K562 (cell line): ENCODE results near the gene CABLES1. TPM values are rescaled to one million over a fixed set of nuclear protein-coding genes. Genes with fewer than 3 reads are reported as not detected.

Source experiments
- ATAC-seq: fragments of 200-7000 bp; cut with Tn5 transposase; 3 replicates; pipeline ENCODE4 v1.9.1; 2020; ENCODE audit warnings: moderate library complexity
- BruUV-seq: library from RNA; stranded (reverse); fragments of 400-500 nt; replicated peaks from 2 replicates; lab custom pipeline; 2021; lab: Mats Ljungman, UMichigan
- CTCF ChIA-PET: fragments of 300-600 bp; formaldehyde crosslinking; extraction: SDS; loops from one replicate; lab custom pipeline; 2021; ENCODE audit warnings: low intra/inter-chr PET ratio; lab: Yijun Ruan, JAX
- POLR2A ChIA-PET: fragments of 300-600, 350-650 bp; sonication (Branson Sonifier 250); formaldehyde crosslinking; extraction: SDS; loops from one replicate; lab custom pipeline; 2021; ENCODE audit warnings: antibody characterized with exemption, inconsistent platforms; lab: Yijun Ruan, JAX
- DNase-seq, 4 experiments: peaks; one replicate each; pipeline versions ENCODE4 v3.0.0 to v3.0.0-alpha.2; 2011 to 2018; ENCODE audit warnings: low spot score in 3 of 4, mixed read lengths in 3 of 4; ENCODE audit errors: extremely low read depth in 1 of 4
- FAIRE-seq: peaks from 2 replicates; lab custom pipeline; 2011; peaks lifted over from hg19 to GRCh38; lab: Jason Lieb, UNC
- H2AFZ ChIP-seq: 2 replicates; pipeline ENCODE4 v1.6.0; 2011; ENCODE audit warnings: low read depth, low read length, control low read depth, inconsistent platforms
- H3K27ac ChIP-seq: fragments of 200-600 bp; 3 replicates; pipeline ENCODE4 v1.8.0; 2011; ENCODE audit warnings: low read depth, mild to moderate bottlenecking, control low read depth, inconsistent platforms, low read length, moderate library complexity, mixed read lengths; ENCODE audit errors: extremely low read depth
- H3K27me3 ChIP-seq, 2 experiments: fragments of 300-600 bp in 1 of 2; 2 replicates in 1 of 2; 3 replicates in 1 of 2; pipeline versions ENCODE4 v1.6.0 to v1.8.0; 2011; ENCODE audit warnings: inconsistent platforms in 2 of 2, low read length in 2 of 2, mild to moderate bottlenecking in 1 of 2, mixed read lengths in 1 of 2, moderate library complexity in 1 of 2; ENCODE audit not compliant: control insufficient read depth in 2 of 2, insufficient read depth in 2 of 2
- H3K36me3 ChIP-seq: fragments of 300-600 bp; 3 replicates; pipeline ENCODE4 v1.8.0; 2011; ENCODE audit warnings: mild to moderate bottlenecking, low read length, inconsistent platforms; ENCODE audit not compliant: control insufficient read depth, insufficient read depth
- H3K4me1 ChIP-seq, 2 experiments: fragments of 200-600 bp in 1 of 2; replicated peaks in 1 of 2; 2 replicates in 1 of 2; 3 replicates in 1 of 2; pipeline versions ENCODE4 v1.5.1 to v1.8.0; 2011; ENCODE audit warnings: inconsistent platforms in 2 of 2, low read length in 2 of 2, mild to moderate bottlenecking in 1 of 2, mixed read lengths in 1 of 2, moderate library complexity in 1 of 2; ENCODE audit not compliant: control insufficient read depth in 2 of 2, insufficient read depth in 2 of 2
- H3K4me2 ChIP-seq: 2 replicates; pipeline ENCODE4 v1.6.1; 2011; ENCODE audit warnings: low read length, control low read depth, inconsistent platforms, mixed read lengths; ENCODE audit not compliant: insufficient read depth
- H3K4me3 ChIP-seq: fragments of 200-600 bp; sonication (generic), shearing (Covaris generic); 2 replicates; pipeline ENCODE4 v1.5.1; 2016; ENCODE audit warnings: control low read depth, inconsistent platforms
- H3K79me2 ChIP-seq: fragments of 200-600 bp; 3 replicates; pipeline ENCODE4 v1.8.0; 2011; ENCODE audit warnings: low read length, inconsistent platforms; ENCODE audit not compliant: control insufficient read depth, insufficient read depth
- H3K9ac ChIP-seq, 2 experiments: 2 replicates each; pipeline versions ENCODE4 v1.6.0 to v1.6.1; 2011; ENCODE audit warnings: low read depth in 2 of 2, low read length in 2 of 2, control low read depth in 1 of 2, inconsistent platforms in 1 of 2, mild to moderate bottlenecking in 1 of 2, mixed read lengths in 1 of 2; ENCODE audit not compliant: insufficient read depth in 1 of 2
- H3K9me1 ChIP-seq: one replicate; pipeline ENCODE4 v1.6.0; 2011; ENCODE audit warnings: inconsistent platforms, mild to moderate bottlenecking, low read length, moderate library complexity; ENCODE audit not compliant: control insufficient read depth, insufficient read depth
- H3K9me3 ChIP-seq: replicated peaks from 2 replicates; pipeline ENCODE4 v1.5.1; 2011; ENCODE audit warnings: low read depth, low read length, inconsistent platforms; ENCODE audit not compliant: control insufficient read depth, insufficient read depth
- H4K20me1 ChIP-seq: replicated peaks from 2 replicates; pipeline ENCODE4 v1.6.1; 2011; ENCODE audit warnings: low read length, inconsistent platforms, mixed read lengths; ENCODE audit not compliant: control insufficient read depth, insufficient read depth
- ASH1L ChIP-seq: fragments of 450-650 bp; IDR thresholded peaks from 2 replicates; pipeline ENCODE4 v1.6.1; 2018; ENCODE audit warnings: borderline replicate concordance, mild to moderate bottlenecking, low read depth; ENCODE audit not compliant: partially characterized antibody
- HDAC2 ChIP-seq: fragments of 450-650 bp; IDR thresholded peaks from 2 replicates; pipeline ENCODE4 v1.6.1; 2016; ENCODE audit warnings: mild to moderate bottlenecking
- PHB2 ChIP-seq: fragments of 450-650 bp; IDR thresholded peaks from 2 replicates; pipeline ENCODE4 v1.6.1; 2017; ENCODE audit warnings: low read depth
- SREBF1 ChIP-seq: fragments of 150-350 bp; IDR thresholded peaks from 2 replicates; pipeline ENCODE4 v1.6.1; 2014; ENCODE audit warnings: antibody characterized with exemption, low read depth, low read length, borderline replicate concordance
- TEAD4 ChIP-seq, 2 experiments: sonication (generic) in 1 of 2; formaldehyde crosslinking in 1 of 2; IDR thresholded peaks; 2 replicates each; pipeline versions ENCODE4 v1.6.1 to v1.8.0; 2012 to 2022; ENCODE audit warnings: borderline replicate concordance in 1 of 2, inconsistent platforms in 1 of 2, low read length in 1 of 2, mild to moderate bottlenecking in 1 of 2, missing genetic modification reagents in 1 of 2
- YBX1 ChIP-seq: fragments of 450-650 bp; IDR thresholded peaks from 2 replicates; pipeline ENCODE4 v1.7.1; 2016; ENCODE audit warnings: mild to moderate bottlenecking
- WGBS: fragments of 100-300 bp; shearing (Covaris generic); methylation state at CpG from one replicate; pipeline ENCODE4 v1.1.6; 2016; ENCODE audit warnings: low coverage, mixed read lengths; ENCODE audit not compliant: insufficient coverage; ENCODE audit errors: missing lambda C conversion rate; 5-methylcytosine and 5-hydroxymethylcytosine counted together
- in situ Hi-C: fragments of 300-500 bp; cut with MboI; formaldehyde crosslinking; loops from 4 replicates; pipeline ENCODE4 v1.15.0; 2018; ENCODE audit warnings: inconsistent platforms, mixed read lengths
- intact Hi-C: fragments of 100-400 bp; cut with micrococcal nuclease; formaldehyde crosslinking; loops from 2 replicates; pipeline ENCODE4 v1.14.2; 2022
- polyA plus RNA-seq, 8 experiments: library from polyadenylated mRNA; depleted of rRNA in 4 of 8; stranded (reverse) in 5 of 8; unstranded in 3 of 8; fragments of >200 nt; fragmentation: Nextera tagmentation in 2 of 8; fragmentation: Illumina TruSeq in 1 of 8; extraction: Ambion mirVana in 2 of 8; extraction: Trizol in 1 of 8; gene quantifications; 2 replicates each; pipeline versions ENCODE4 v1.2.1 to v1.2.3, GENCODE V29; 2011 to 2014; ENCODE audit warnings: inconsistent platforms in 1 of 8, missing spikeins in 1 of 8
- total RNA-seq, 7 experiments: library from RNA; depleted of rRNA in 6 of 7; stranded (reverse); fragments of >200 nt in 6 of 7; fragmentation: Illumina TruSeq in 2 of 7; extraction: Trizol in 2 of 7; gene quantifications; 2 replicates each; pipeline versions ENCODE4 v1.2.1 to v1.2.3, GENCODE V29; 2011 to 2021; ENCODE audit warnings: low replicate concordance in 1 of 7

CABLES1 gene
- total and polyA plus RNA-seq, 9 of the 15 experiments (the other 6 are each of a cell fraction or from before 2014, with no cell fraction given): 0.04 to 0.10 (median 0.06) TPM; not detected in 3

- TF ChIP-seq HDAC2: no peak
- no peak for TF ChIP-seq PHB2
- TF ChIP-seq SREBF1: no peak
- no peak for TF ChIP-seq TEAD4 (IDR thresholded peaks at IDR 0.05; ENCODE audit: low read length)
- no peak for TF ChIP-seq TEAD4 (CRISPR knock-in tag; IDR thresholded peaks at IDR 0.05; ENCODE audit: borderline replicate concordance)
- TF ChIP-seq ASH1L: no peak
- TF ChIP-seq YBX1: no peak
- ChIA-PET CTCF (no interaction called here), POLR2A (interaction anchor here (0.6 to 0.7 kb wide), 4 partner anchors 32 to 1907 kb away, joined by 3 read pairs; no protein-coding TSS in a partner anchor)
- BruUV-seq: no TSS peak
- ATAC-seq (no peak), DNase-seq (no peak), FAIRE-seq (no peak)
- H3K79me2 ChIP-seq: no peaks in the 10 kb centered on the region
- H3K9me1 ChIP-seq: no peaks in the 10 kb centered on the region
- peaks cover 9 to 23% of the 10 kb centered on the region in 2 experiments for H3K4me1 ChIP-seq
- H3K9me3 ChIP-seq: no peaks in the 10 kb centered on the region
- H3K27ac ChIP-seq: no peak overlapping the region
- in situ Hi-C loops (no loop called here), intact Hi-C loops (no loop called here)
- 55% methylated on average over 7 of the region's 7 CpGs for WGBS
- H3K9ac ChIP-seq: no peak overlapping the region
- no peak overlapping the region for H3K4me3 ChIP-seq
- no peak overlapping the region for H3K4me2 ChIP-seq
- H3K27me3 ChIP-seq: no peaks in the 10 kb centered on the region
- no peaks in the 10 kb centered on the region for H4K20me1 ChIP-seq
- H3K36me3 ChIP-seq: no peaks in the 10 kb centered on the region
- H2AFZ ChIP-seq: no peak overlapping the region
These were observed 125.8 kb downstream of the CABLES1 start for GRCh38 chr18:23260926-23261590.
